Stimulated activated naive CD8-positive, alpha-beta T cell treated with anti-CD3 and anti-CD28 coated beads, Interleukin-15, Interleukin-2, amounts not matched to agents 100 ng/mL and 50 ng/mL, for 24 hours (primary cell): ENCODE measurements around the gene PSG2.
"Not testable (repeated sequence)": the region's sequence is repeated elsewhere in the genome, so short reads cannot be mapped to it uniquely, and the experiment has no call there.

Experiments
- H3K27ac Mint-ChIP-seq: one replicate; pipeline ENCODE4 v1.8.0; 2021; ENCODE audit warnings: mild to moderate bottlenecking, mixed read lengths
- H3K27me3 Mint-ChIP-seq: one replicate; pipeline ENCODE4 v1.8.0; 2021; ENCODE audit warnings: mixed read lengths
- H3K36me3 Mint-ChIP-seq: one replicate; pipeline ENCODE4 v1.8.0; 2021; ENCODE audit warnings: low read depth, mixed read lengths
- H3K4me1 Mint-ChIP-seq: one replicate; pipeline ENCODE4 v1.8.0; 2021; ENCODE audit warnings: low read depth, mixed read lengths
- H3K4me3 Mint-ChIP-seq: one replicate; pipeline ENCODE4 v1.8.0; 2021; ENCODE audit warnings: mild to moderate bottlenecking, mixed read lengths
- H3K9me3 Mint-ChIP-seq: one replicate; pipeline ENCODE4 v1.8.0; 2021; ENCODE audit warnings: mixed read lengths

Gene PSG2

GRCh38 chr19:43031645-43032044 lies 50.9 kb downstream of the PSG2 start:
- not testable (repeated sequence) for H3K27ac Mint-ChIP-seq, H3K9me3 Mint-ChIP-seq, H3K4me1 Mint-ChIP-seq, H3K36me3 Mint-ChIP-seq, H3K4me3 Mint-ChIP-seq
- peaks cover 25% of the 10 kb centered on the region for H3K27me3 Mint-ChIP-seq

GRCh38 chr19:43028866-43029265 lies 53.6 kb downstream of the PSG2 start:
- no peak overlapping the region for H3K27ac Mint-ChIP-seq
- peaks cover 23% of the 10 kb centered on the region for H3K27me3 Mint-ChIP-seq
- no peaks in the 10 kb centered on the region for H3K4me1 Mint-ChIP-seq
- H3K36me3 Mint-ChIP-seq = no peaks in the 10 kb centered on the region
- H3K4me3 Mint-ChIP-seq = no peak overlapping the region
- no peaks in the 10 kb centered on the region for H3K9me3 Mint-ChIP-seq

GRCh38 chr19:43027985-43028384 lies 54.5 kb downstream of the PSG2 start:
- not testable (repeated sequence) for H3K4me3 Mint-ChIP-seq, H3K27ac Mint-ChIP-seq, H3K36me3 Mint-ChIP-seq, H3K9me3 Mint-ChIP-seq, H3K4me1 Mint-ChIP-seq
- H3K27me3 Mint-ChIP-seq = peaks cover 23% of the 10 kb centered on the region

GRCh38 chr19:43027061-43027460 lies 55.4 kb downstream of the PSG2 start:
- H3K27me3 Mint-ChIP-seq = peaks cover 23% of the 10 kb centered on the region
- not testable (repeated sequence) for H3K4me1 Mint-ChIP-seq, H3K9me3 Mint-ChIP-seq, H3K36me3 Mint-ChIP-seq, H3K4me3 Mint-ChIP-seq, H3K27ac Mint-ChIP-seq

- not testable (repeated sequence) for H3K4me1 Mint-ChIP-seq, H3K36me3 Mint-ChIP-seq, H3K9me3 Mint-ChIP-seq, H3K4me3 Mint-ChIP-seq, H3K27ac Mint-ChIP-seq
- H3K27me3 Mint-ChIP-seq = peaks cover 22% of the 10 kb centered on the region
These were observed 56.1 kb downstream of the PSG2 start, which contains the start of gene PSG11 for GRCh38 chr19:43026369-43026768. TSS of gene PSG11 (minus strand) at chr19:43026469. CDS start at chr19:43026372, 97 bp downstream.

- not testable (repeated sequence) for H3K4me3 Mint-ChIP-seq, H3K9me3 Mint-ChIP-seq, H3K4me1 Mint-ChIP-seq, H3K27ac Mint-ChIP-seq, H3K36me3 Mint-ChIP-seq, H3K27me3 Mint-ChIP-seq
These were observed 60.4 kb downstream of the PSG2 start for GRCh38 chr19:43022098-43022497.

- H3K4me3 Mint-ChIP-seq, H3K27ac Mint-ChIP-seq, H3K27me3 Mint-ChIP-seq, H3K36me3 Mint-ChIP-seq, H3K4me1 Mint-ChIP-seq, H3K9me3 Mint-ChIP-seq: not testable (repeated sequence)
These were observed 60.9 kb downstream of the PSG2 start for GRCh38 chr19:43021629-43022028.

GRCh38 chr19:43019588-43019987 lies 62.9 kb downstream of the PSG2 start:
- not testable (repeated sequence) for H3K9me3 Mint-ChIP-seq, H3K27ac Mint-ChIP-seq, H3K27me3 Mint-ChIP-seq, H3K4me3 Mint-ChIP-seq, H3K4me1 Mint-ChIP-seq, H3K36me3 Mint-ChIP-seq
